ENCODE data around the gene SHANK2.

The SHANK2 gene

DNA sequence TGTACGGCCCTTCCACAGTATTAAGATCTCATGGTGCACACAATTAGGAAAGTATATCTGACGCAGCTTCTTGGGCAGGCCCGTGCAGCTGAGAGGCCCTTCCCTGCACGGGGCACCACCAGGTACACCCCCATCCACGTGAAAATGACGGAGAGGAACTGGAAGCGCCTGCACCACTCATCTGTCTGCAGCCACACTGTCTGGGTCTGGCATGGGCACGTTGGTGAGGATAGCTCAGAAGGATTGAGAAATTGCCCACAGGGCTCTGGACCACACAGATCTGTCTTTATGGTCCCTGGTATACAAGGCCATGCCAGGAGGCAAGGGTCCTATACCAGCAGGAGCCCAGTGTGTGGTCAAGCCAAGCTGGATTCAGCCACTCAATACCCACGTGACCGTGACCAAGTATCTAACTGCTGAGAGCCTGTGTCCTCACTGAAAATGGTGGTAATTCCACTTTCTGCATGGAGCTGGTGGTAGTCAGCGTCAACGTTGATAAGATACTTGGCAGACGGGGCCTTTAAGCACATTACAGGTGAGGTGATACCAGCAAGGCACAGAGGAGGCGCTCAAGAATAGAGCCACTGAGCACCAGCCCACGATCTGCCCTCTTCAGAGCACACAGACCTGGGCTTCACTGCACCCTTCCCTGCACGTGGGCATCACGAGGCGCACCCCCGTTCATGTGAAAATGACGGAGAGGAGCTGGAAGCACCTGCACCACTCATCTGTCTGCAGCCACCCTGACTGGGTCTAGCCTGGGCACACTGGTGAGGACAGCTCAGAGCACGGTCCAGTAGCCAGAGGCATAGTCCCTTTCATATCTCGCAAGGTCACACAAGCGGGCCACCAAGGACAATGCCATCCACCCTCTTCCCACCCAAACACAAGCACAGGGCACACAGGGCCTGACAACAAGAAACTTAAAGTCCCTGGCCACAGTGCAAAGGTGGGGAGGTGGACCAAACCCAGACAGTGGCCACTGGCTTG, 28.4 kb downstream of the SHANK2 start:
- no peaks in the 10 kb centered on the region for H3K36me3 Mint-ChIP-seq (ENCODE audit: low read depth)
- no peaks in the 10 kb centered on the region for H3K4me1 Mint-ChIP-seq (ENCODE audit: low read depth)
- no peak for DNase-seq
- no peak overlapping the region for H3K27ac Mint-ChIP-seq
- H3K4me3 Mint-ChIP-seq = no peak overlapping the region
- H3K9me3 Mint-ChIP-seq = peaks cover 34% of the 10 kb centered on the region
- H3K27me3 Mint-ChIP-seq = peaks cover 15% of the 10 kb centered on the region

DNA sequence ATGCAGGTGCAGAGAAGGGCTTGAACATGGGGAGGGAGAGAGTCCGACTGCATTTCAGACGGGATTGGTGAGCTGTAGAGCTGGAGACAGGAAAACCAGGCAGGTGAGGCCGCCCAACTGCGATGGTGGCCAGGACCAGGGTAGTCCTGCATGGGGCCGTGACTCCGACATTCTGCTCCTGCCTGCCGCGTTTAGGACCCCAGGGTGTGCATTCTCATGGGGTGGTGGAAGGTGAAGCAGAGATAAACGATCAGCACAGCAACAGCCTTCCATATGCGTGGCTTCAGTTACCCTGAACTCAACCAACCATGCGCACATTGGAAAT, 29.3 kb downstream of the SHANK2 start:
- H3K27ac Mint-ChIP-seq = no peak overlapping the region
- H3K36me3 Mint-ChIP-seq (ENCODE audit: low read depth) = no peaks in the 10 kb centered on the region
- no peak for DNase-seq
- H3K27me3 Mint-ChIP-seq = peaks cover 14% of the 10 kb centered on the region
- H3K4me3 Mint-ChIP-seq = no peak overlapping the region
- H3K9me3 Mint-ChIP-seq = peaks cover 32% of the 10 kb centered on the region
- H3K4me1 Mint-ChIP-seq (ENCODE audit: low read depth) = no peaks in the 10 kb centered on the region

DNA sequence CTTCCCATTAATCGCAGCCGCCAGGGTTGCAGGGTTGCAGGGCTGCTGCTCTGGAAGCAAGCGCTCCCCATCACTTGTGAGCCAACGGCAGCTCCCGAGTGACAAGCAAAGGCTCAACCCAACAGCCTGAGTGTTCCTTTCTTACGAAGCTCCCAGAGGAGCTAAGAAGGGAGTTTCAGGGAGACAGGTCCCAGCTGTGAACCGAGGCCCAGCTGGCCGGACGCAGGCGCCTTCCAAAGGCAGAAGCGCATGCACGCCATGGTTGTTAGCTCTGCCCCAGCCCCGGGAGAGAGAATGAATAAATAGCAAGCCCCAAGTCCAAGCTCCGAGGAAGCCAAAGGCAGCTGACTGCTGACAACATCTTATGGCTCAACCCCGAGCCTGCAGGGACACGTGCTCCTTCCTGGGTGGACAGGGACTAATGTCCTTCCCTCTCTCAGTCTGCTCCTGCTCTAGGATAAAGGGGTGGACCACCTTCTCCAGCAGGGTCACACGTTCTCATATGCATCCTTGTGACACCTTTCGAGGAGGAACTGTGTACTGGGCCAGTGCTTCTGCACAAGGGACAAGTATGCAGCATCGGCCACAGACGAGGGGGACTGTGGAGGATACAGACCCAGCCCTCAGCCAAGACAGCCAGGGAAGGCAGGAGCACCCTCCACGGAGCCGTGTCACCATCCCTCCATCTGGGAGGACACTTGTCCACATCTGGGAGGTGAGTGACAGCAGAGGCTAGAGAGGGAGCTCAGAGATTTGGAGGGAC, 29.9 kb downstream of the SHANK2 start:
- Mint-ChIP-seq H3K27ac (no peak overlapping the region), H3K27me3 (peaks cover 14% of the 10 kb centered on the region), H3K9me3 (peaks cover 26% of the 10 kb centered on the region), H3K36me3 (ENCODE audit: low read depth) (no peaks in the 10 kb centered on the region), H3K4me1 (ENCODE audit: low read depth) (no peaks in the 10 kb centered on the region), H3K4me3 (no peak overlapping the region)
- DNase-seq = no peak

DNA sequence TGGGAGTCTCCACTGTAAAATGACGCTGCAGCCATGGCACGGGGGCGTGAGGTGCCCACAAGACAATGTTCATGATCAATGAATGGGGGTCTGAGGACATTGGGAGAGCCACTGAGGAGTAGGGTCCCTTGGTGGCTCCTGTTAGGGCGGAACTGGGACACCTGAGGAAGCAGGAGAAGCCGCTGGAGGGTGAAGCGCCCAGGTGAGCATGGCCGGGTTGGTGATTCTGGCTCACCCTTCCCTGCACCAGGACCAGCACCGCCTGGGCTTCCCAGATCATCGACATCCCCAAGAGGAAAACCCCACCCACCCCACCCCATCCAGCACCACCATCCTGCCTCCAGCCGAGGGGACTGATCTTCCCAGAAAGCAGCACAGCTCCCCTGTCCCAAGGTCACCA, 30.6 kb downstream of the SHANK2 start:
- DNase-seq = no peak
- Mint-ChIP-seq H3K4me3 (no peak overlapping the region), H3K27ac (no peak overlapping the region), H3K9me3 (peaks cover 20% of the 10 kb centered on the region), H3K4me1 (ENCODE audit: low read depth) (no peaks in the 10 kb centered on the region), H3K36me3 (ENCODE audit: low read depth) (no peaks in the 10 kb centered on the region), H3K27me3 (peaks cover 10% of the 10 kb centered on the region)

DNA sequence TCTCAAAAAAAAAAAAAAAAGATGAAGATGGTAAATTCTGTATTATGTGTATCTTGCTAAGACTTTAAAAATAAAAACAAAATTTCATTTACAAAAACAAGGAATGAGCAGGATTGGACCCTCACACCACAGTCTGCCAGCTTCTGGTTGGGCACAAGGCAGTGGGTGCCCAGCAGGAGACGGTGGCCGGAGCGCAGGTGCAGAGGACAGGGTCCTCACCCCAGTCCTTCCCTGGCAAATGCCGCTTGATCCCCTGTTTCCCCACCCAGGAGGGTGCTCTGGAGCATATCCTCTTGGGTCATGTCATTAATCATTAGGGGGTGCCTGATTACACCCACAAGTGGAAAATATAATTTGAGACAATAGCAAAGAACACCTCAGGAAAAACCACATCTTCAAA, 31.2 kb downstream of the SHANK2 start:
- Mint-ChIP-seq H3K27ac (no peak overlapping the region), H3K27me3 (peaks cover 14% of the 10 kb centered on the region), H3K9me3 (peaks cover 19% of the 10 kb centered on the region), H3K4me1 (ENCODE audit: low read depth) (no peaks in the 10 kb centered on the region), H3K36me3 (ENCODE audit: low read depth) (no peaks in the 10 kb centered on the region), H3K4me3 (no peak overlapping the region)
- DNase-seq = no peak

DNA sequence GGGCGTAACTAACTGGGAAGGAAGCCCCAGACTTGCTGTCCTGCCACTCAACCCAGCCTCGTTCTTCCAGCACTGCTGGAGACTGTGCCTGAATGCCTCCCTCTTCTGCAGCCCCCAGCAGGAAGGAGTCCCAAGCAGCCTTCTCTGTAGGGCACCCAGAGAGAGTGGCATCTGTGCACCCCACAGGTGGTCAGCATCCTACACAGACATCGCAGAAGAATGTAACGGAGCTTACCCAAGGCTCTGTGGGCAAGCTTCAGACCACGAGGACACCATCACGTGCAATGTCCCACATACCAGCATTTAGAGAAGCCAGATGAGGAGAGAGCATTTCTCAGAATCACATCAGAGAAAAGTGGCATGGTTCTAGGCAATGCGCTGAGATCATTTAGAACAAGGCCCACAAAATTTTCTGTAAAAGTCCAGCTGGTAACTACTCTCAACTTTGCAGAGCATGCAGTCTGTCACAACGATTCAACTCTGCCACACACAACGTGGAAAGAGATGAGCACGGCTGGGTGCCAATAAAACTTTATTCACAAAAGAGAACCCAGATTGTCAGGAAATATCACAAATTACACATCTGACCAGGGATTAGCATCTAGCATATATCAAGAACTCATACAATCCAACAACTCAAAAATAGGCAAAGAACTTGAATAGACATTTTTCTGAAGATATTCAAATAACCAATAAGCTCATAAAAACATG, 33.4 kb downstream of the SHANK2 start:
- Mint-ChIP-seq H3K27ac (no peak overlapping the region), H3K36me3 (ENCODE audit: low read depth) (no peaks in the 10 kb centered on the region), H3K27me3 (peaks cover 18% of the 10 kb centered on the region)

DNA sequence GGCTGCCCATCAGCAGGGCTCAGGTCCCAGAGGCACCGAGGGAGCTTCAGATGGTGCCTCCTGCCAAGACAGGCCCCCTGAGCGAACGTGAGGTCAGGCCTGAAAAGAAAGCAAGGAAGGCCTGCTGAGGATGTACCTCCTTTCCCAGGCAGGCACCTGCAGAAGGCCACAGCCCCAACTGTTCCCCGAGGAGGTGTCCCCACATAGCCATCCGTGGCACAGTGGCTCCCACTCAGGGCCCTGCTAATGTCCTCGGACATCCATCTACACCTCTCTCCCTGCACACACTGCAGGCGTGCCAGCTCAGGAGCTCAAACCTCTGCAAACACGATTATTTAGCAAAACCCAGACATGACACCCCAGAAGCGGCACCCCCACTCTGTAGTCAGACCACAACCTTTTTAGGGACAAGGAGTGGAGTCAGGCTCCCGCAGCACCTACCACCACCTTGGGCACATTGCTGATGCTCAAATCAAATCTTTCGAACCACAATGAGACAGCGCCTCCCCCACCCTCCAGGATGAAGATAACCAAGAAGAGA, 36.9 kb downstream of the SHANK2 start:
- Mint-ChIP-seq H3K27me3 (peaks cover 16% of the 10 kb centered on the region), H3K4me1 (ENCODE audit: low read depth) (no peaks in the 10 kb centered on the region), H3K27ac (no peak overlapping the region), H3K36me3 (ENCODE audit: low read depth) (no peaks in the 10 kb centered on the region), H3K4me3 (no peak overlapping the region), H3K9me3 (no peaks in the 10 kb centered on the region)
- DNase-seq = no peak

More for the DNA sequence above, 33.4 kb downstream of the SHANK2 start:
- no peak for DNase-seq
- H3K9me3 Mint-ChIP-seq = peaks cover 5% of the 10 kb centered on the region
- H3K4me1 Mint-ChIP-seq (ENCODE audit: low read depth) = no peaks in the 10 kb centered on the region
- H3K4me3 Mint-ChIP-seq = no peak overlapping the region

DNA sequence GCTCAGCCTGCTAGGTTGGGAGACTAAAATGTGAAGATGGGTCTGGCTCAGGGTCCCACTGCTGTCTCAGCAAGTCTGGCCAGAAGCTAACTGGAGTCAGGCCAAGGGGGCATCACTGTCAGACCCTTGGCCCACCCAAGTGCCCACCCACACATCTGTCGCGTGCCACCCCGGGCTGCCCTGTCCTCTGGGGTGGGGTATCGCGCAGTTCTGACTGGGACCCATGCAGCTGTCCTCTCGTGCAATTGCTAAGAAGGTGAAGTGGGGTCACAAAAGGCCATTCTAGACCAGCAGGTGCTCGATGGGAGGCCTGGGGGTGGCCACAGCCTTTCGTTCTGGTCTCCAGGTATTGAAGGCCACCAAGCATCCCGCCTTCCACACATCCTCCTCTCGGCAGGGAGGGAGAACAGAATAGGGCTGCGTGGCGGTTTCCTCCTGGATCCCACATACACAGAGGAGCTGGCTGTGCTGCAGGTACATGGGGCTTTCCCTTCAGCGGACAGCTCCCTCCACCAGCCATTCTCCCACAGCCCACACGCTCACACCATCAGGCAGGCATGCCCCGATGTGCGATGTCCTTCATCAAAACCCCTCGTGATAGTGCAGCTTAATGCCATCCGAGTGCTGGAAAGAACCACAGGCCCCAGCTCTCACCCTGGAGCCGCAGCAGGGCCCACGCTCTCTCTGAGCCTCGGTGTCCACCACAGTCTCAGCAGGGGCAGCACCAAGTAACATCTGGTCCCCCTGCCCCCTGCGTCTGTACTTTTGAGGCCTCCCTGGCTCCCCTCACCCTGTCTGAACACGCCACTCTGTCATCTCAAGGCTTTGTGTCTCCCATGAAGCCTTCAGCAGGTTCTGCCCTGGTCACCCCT, 37.6 kb downstream of the SHANK2 start:
- Mint-ChIP-seq H3K4me1 (ENCODE audit: low read depth) (no peaks in the 10 kb centered on the region), H3K9me3 (no peaks in the 10 kb centered on the region), H3K36me3 (ENCODE audit: low read depth) (no peaks in the 10 kb centered on the region), H3K4me3 (no peak overlapping the region), H3K27ac (no peak overlapping the region), H3K27me3 (peaks cover 12% of the 10 kb centered on the region)
- no peak for DNase-seq

DNA sequence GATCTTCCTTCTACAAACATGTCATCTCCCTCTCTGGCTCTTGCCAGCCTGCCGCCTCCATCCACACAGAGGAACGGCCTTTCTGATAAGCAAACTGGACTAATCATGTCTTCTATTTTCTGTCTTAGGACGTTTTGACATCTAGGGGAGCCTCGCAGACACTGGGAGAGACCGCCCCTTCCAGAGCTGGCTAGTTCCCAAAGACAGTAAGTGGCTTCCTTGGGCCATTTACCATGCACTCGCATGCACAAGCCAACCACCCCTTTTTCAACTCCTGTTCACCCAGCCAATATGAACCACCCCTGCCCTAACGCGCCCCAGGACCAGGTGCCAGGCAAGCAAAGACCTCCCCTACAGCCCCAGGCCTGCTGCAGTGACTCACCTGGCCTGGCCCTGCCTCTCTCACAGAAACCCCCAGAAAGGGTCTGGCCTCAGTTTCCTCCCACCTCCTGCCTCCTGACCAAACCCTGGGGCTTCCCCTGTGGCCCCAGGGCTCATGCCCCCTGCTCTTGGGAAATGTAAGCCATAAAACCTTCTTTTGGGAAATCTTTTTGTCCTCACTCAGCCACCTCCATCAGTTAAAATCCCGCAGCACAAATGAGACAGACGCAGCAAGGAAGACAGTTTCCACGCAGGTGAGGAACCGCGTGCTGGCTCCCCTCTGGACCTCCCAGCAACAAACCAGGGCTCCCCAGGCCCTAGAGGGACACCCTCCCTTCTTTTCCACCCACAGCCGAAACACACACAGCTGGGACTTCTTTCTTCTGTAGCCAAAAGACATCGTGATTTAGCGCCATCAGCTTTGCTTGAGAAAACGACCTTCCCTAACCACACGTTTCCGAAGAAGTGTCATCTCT, 38.5 kb downstream of the SHANK2 start:
- no peaks in the 10 kb centered on the region for H3K4me1 Mint-ChIP-seq (ENCODE audit: low read depth)
- H3K36me3 Mint-ChIP-seq (ENCODE audit: low read depth) = no peaks in the 10 kb centered on the region
- H3K27ac Mint-ChIP-seq = no peak overlapping the region
- H3K4me3 Mint-ChIP-seq = no peak overlapping the region
- no peak for DNase-seq
- no peaks in the 10 kb centered on the region for H3K9me3 Mint-ChIP-seq
- peaks cover 8% of the 10 kb centered on the region for H3K27me3 Mint-ChIP-seq

DNA sequence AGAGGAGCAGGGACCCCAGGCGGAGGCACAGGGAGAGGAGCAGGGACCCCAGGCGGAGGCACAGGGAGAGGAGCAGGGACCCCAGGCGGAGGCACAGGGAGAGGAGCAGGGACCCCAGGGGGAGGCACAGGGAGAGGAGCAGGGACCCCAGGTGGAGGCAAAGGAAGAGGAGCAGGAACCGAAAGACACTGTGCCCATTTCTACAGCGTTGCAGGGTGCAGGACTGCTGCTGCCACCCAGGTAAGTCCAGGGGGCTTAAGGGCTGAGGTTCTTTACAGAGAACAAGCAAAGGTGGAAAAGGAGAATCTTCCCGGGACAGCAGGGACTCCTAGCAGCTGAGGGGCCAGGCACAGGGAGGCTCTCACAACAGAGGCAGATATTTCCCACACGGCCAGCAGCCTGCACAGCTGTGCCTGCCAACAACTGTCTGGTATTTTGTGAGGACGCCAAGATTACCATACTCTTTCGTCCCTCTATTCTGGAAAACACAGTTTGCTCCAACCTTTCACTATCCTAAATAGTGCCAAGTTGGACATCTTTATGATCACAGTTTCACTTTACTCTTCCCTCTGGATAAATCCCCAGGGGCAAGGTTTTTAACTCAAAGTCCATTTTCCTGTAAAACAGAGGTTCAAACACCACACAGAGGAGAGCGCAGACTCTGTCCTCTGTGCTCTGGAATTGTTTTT, 39.4 kb downstream of the SHANK2 start:
- Mint-ChIP-seq H3K4me1 (ENCODE audit: low read depth) (no peaks in the 10 kb centered on the region), H3K27me3 (peaks cover 8% of the 10 kb centered on the region), H3K36me3 (ENCODE audit: low read depth) (no peaks in the 10 kb centered on the region), H3K27ac (no peak overlapping the region), H3K4me3 (no peak overlapping the region), H3K9me3 (no peaks in the 10 kb centered on the region)
- no peak for DNase-seq

DNA sequence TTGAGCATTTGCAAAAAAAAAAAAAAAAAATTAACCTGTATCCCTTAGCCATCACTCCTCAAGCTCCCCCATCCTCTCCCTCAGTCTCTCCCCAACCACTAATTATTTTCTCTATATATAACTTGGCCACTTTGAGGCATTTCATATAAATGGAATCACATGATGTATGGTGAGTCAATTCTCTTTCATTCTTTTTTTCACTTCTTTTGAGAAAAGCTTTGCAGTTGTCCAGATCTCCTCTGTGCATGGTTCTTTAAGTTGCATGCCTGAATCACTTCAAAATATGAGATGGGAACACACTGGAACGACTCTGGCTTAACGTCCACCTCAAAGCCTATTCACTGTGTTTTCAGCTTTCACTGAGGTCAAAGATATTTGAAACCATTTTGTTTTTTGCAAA, 40.7 kb downstream of the SHANK2 start:
- H3K4me3 Mint-ChIP-seq = no peak overlapping the region
- no peaks in the 10 kb centered on the region for H3K4me1 Mint-ChIP-seq (ENCODE audit: low read depth)
- no peak overlapping the region for H3K27ac Mint-ChIP-seq
- peaks cover 8% of the 10 kb centered on the region for H3K27me3 Mint-ChIP-seq
- no peak for DNase-seq
- H3K9me3 Mint-ChIP-seq = no peaks in the 10 kb centered on the region
- H3K36me3 Mint-ChIP-seq (ENCODE audit: low read depth) = no peaks in the 10 kb centered on the region

DNA sequence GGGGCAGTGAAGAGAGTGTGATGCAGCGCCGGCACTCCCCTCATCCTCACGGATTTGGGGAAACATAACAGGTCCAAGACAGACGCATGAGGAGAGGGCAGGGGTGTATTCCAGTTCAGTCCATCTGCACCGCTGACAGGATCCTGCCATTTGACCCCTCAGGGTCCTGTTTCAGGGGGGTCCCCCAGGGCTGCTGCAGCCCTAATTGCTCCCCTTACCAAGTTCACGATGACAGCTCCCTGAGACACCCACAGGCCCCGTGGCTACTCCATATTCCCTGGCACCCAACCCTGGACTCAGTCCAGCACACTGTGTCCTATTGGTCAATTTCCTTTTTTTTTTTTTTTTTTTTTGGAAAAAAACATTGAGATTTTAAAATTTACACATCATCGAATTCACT, 41.5 kb downstream of the SHANK2 start:
- no peaks in the 10 kb centered on the region for H3K36me3 Mint-ChIP-seq (ENCODE audit: low read depth)
- no peaks in the 10 kb centered on the region for H3K4me1 Mint-ChIP-seq (ENCODE audit: low read depth)
- no peak for DNase-seq
- H3K4me3 Mint-ChIP-seq = no peak overlapping the region
- no peak overlapping the region for H3K27ac Mint-ChIP-seq
- peaks cover 1% of the 10 kb centered on the region for H3K27me3 Mint-ChIP-seq
- H3K9me3 Mint-ChIP-seq = no peaks in the 10 kb centered on the region

DNA sequence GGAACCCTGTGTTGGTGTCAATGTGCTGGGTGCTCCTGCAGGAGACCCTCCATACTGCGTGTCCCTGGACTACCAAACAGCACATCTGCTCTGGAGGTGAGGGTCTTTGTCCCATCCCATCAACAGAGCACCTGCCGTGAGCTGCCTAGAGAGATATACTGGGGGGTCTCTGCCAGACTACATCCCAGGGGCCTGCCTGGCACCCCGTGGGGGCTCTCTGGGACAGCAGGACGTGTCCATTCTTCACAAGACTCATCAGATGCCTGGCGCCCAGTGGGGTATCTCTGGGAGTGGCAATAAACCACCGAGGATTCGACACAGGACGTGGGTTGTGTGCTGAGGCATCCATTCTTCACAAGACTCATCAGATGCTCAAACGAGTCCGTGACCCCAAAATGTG, 42.7 kb downstream of the SHANK2 start:
- Mint-ChIP-seq H3K4me1 (ENCODE audit: low read depth) (no peaks in the 10 kb centered on the region), H3K27ac (no peak overlapping the region), H3K36me3 (ENCODE audit: low read depth) (no peaks in the 10 kb centered on the region), H3K4me3 (no peak overlapping the region), H3K9me3 (no peaks in the 10 kb centered on the region), H3K27me3 (no peaks in the 10 kb centered on the region)
- DNase-seq = no peak
